GM12878 (cell line): ENCODE data around the gene HDAC8. TPM values are rescaled to one million over a fixed set of nuclear protein-coding genes. Genes with fewer than 3 reads are reported as not detected.

ENCODE experiments used
- ATAC-seq: fragments of 200-7000 bp; cut with Tn5 transposase; 3 replicates; pipeline ENCODE4 v1.9.1; 2020; ENCODE audit warnings: mild to moderate bottlenecking, moderate library complexity
- BruUV-seq: library from RNA; stranded (reverse); fragments of 400-500 nt; replicated peaks from 2 replicates; lab custom pipeline; 2021; lab: Mats Ljungman, UMichigan
- CTCF ChIA-PET: fragments of 300-600 bp; sonication (Branson Sonifier 250); formaldehyde crosslinking; extraction: SDS; loops from one replicate; lab custom pipeline; 2021; ENCODE audit warnings: inconsistent platforms; lab: Yijun Ruan, JAX
- POLR2A ChIA-PET: fragments of 350-600 bp; formaldehyde crosslinking; extraction: SDS; loops from one replicate; lab custom pipeline; 2021; ENCODE audit warnings: inconsistent platforms; lab: Charles Lee
- RAD21 ChIA-PET: fragments of 300-600 bp; sonication (Branson Sonifier 250); formaldehyde crosslinking; loops from one replicate; lab custom pipeline; 2023; ENCODE audit warnings: antibody characterized with exemption; ENCODE audit not compliant: unreplicated experiment; lab: Charles Lee
- SMC1A ChIA-PET: fragments of 300-600 bp; sonication (Branson Sonifier 250); formaldehyde crosslinking; loops from one replicate; lab custom pipeline; 2023; ENCODE audit not compliant: unreplicated experiment, uncharacterized antibody; lab: Charles Lee
- DNase-seq: peaks from one replicate; pipeline ENCODE4 v3.0.0-alpha.2; 2011; ENCODE audit warnings: low read depth, low spot score
- FAIRE-seq: peaks from 3 replicates; lab custom pipeline; 2011; peaks lifted over from hg19 to GRCh38; lab: Jason Lieb, UNC
- H2AFZ ChIP-seq: 2 replicates; pipeline ENCODE4 v1.6.0; 2011; ENCODE audit warnings: low read depth, low read length, control low read depth; ENCODE audit not compliant: control insufficient read depth
- H3K27ac ChIP-seq: 2 replicates; pipeline ENCODE4 v1.5.1; 2011; ENCODE audit warnings: control low read depth; ENCODE audit not compliant: control insufficient read depth, insufficient read depth
- H3K27me3 ChIP-seq, 2 experiments: replicated peaks in 1 of 2; 2 replicates each; pipeline versions ENCODE4 v1.6.0 to v1.6.1; 2011; ENCODE audit warnings: low read length in 1 of 2; ENCODE audit not compliant: control insufficient read depth in 2 of 2, insufficient read depth in 2 of 2
- H3K36me3 ChIP-seq, 2 experiments: 2 replicates each; pipeline ENCODE4 v1.5.1; 2011; ENCODE audit warnings: low read length in 1 of 2; ENCODE audit not compliant: control insufficient read depth in 2 of 2, insufficient read depth in 2 of 2
- H3K4me1 ChIP-seq: 2 replicates; pipeline ENCODE4 v1.6.1; 2011; ENCODE audit warnings: mild to moderate bottlenecking, low read length, moderate library complexity, mixed read lengths; ENCODE audit not compliant: control insufficient read depth, insufficient read depth
- H3K4me2 ChIP-seq: 2 replicates; pipeline ENCODE4 v1.6.0; 2011; ENCODE audit warnings: control low read depth; ENCODE audit not compliant: control insufficient read depth, insufficient read depth
- H3K4me3 ChIP-seq: fragments of 200-600 bp; sonication (generic); 2 replicates; pipeline ENCODE4 v1.5.1; 2016
- H3K79me2 ChIP-seq: 2 replicates; pipeline ENCODE4 v1.6.0; 2011; ENCODE audit warnings: low read length; ENCODE audit not compliant: control insufficient read depth, insufficient read depth
- H3K9ac ChIP-seq: 2 replicates; pipeline ENCODE4 v1.8.0; 2011; ENCODE audit warnings: low read length, control low read depth, mixed read lengths; ENCODE audit not compliant: control insufficient read depth, insufficient read depth
- H3K9me3 ChIP-seq: replicated peaks from 3 replicates; pipeline ENCODE4 v1.5.1; 2011; ENCODE audit warnings: mild to moderate bottlenecking, low read length; ENCODE audit not compliant: control insufficient read depth, insufficient read depth
- H4K20me1 ChIP-seq: 2 replicates; pipeline ENCODE4 v1.6.0; 2011; ENCODE audit not compliant: control insufficient read depth, insufficient read depth
- DPF2 ChIP-seq: fragments of 450-650 bp; IDR thresholded peaks from 2 replicates; pipeline ENCODE4 v1.6.1; 2017; ENCODE audit warnings: mild to moderate bottlenecking
- ESRRA ChIP-seq: IDR thresholded peaks from 2 replicates; pipeline ENCODE4 v1.6.1; 2012; ENCODE audit warnings: mild to moderate bottlenecking, low read length, improper control_type of control experiment
- EZH2 ChIP-seq: IDR thresholded peaks from 2 replicates; pipeline ENCODE4 v1.6.1; 2012; ENCODE audit warnings: low read depth, mild to moderate bottlenecking, control low read depth, inconsistent platforms, low read length, borderline replicate concordance; ENCODE audit not compliant: control insufficient read depth
- FOS ChIP-seq: IDR thresholded peaks from 3 replicates; pipeline ENCODE4 v1.6.1; 2011; ENCODE audit warnings: borderline replicate concordance; ENCODE audit not compliant: insufficient read length; ENCODE audit errors: extremely low read depth
- FOXK2 ChIP-seq: fragments of 450-650 bp; IDR thresholded peaks from 2 replicates; pipeline ENCODE4 v1.6.1; 2017; ENCODE audit warnings: mild to moderate bottlenecking, moderate library complexity
- HDAC6 ChIP-seq: fragments of 200-600 bp; sonication (generic); IDR thresholded peaks from one replicate; pipeline ENCODE4 v1.8.0; 2017; ENCODE audit warnings: antibody characterized with exemption; ENCODE audit not compliant: unreplicated experiment
- HDGF ChIP-seq: fragments of 450-650 bp; IDR thresholded peaks from 2 replicates; pipeline ENCODE4 v1.6.1; 2016; ENCODE audit warnings: antibody characterized with exemption
- MEF2B ChIP-seq: fragments of 450-650 bp; IDR thresholded peaks from 2 replicates; pipeline ENCODE4 v1.6.1; 2018; ENCODE audit warnings: mild to moderate bottlenecking, moderate library complexity; ENCODE audit not compliant: partially characterized antibody, poor library complexity, severe bottlenecking
- PML ChIP-seq: IDR thresholded peaks from 2 replicates; pipeline ENCODE4 v1.6.1; 2012; ENCODE audit warnings: low read length, inconsistent platforms
- SIX5 ChIP-seq: IDR thresholded peaks from 2 replicates; pipeline ENCODE4 v1.6.1; 2011; ENCODE audit warnings: mild to moderate bottlenecking, low read depth, low read length, moderate library complexity; ENCODE audit not compliant: severe bottlenecking
- SMAD1 ChIP-seq: fragments of 450-650 bp; IDR thresholded peaks from 2 replicates; pipeline ENCODE4 v1.6.1; 2018; ENCODE audit warnings: mild to moderate bottlenecking, low read depth; ENCODE audit not compliant: partially characterized antibody
- STAT1 ChIP-seq: fragments of 450-650 bp; conservative IDR thresholded peaks from 2 replicates; pipeline ENCODE4 v1.6.1; 2014; ENCODE audit warnings: antibody characterized with exemption, mild to moderate bottlenecking
- STAT3 ChIP-seq: IDR thresholded peaks from 2 replicates; pipeline ENCODE4 v1.6.1; 2011; ENCODE audit warnings: low read depth, low read length, improper control_type of control experiment
- WRNIP1 ChIP-seq: IDR thresholded peaks from 2 replicates; pipeline ENCODE4 v1.6.1; 2011; ENCODE audit warnings: low read depth, low read length, improper control_type of control experiment, borderline replicate concordance
- ZNF217 ChIP-seq: fragments of 450-650 bp; IDR thresholded peaks from 2 replicates; pipeline ENCODE4 v1.6.1; 2017; ENCODE audit warnings: antibody characterized with exemption, mild to moderate bottlenecking
- WGBS: methylation state at CpG from one replicate; pipeline ENCODE4 v1.1.6; 2016; ENCODE audit warnings: low lambda C conversion rate; ENCODE audit not compliant: insufficient replicate concordance, insufficient coverage; ENCODE audit errors: missing lambda C conversion rate; 5-methylcytosine and 5-hydroxymethylcytosine counted together
- in situ Hi-C: fragments of 300-500 bp; cut with MboI; formaldehyde crosslinking; loops from 9 replicates; pipeline ENCODE4 v1.14.3; 2018; ENCODE audit warnings: mixed read lengths
- intact Hi-C: fragments of 100-400 bp; cut with micrococcal nuclease; formaldehyde crosslinking; loops from one replicate; pipeline ENCODE4 v1.14.2; 2022; ENCODE audit not compliant: unreplicated experiment
- polyA plus RNA-seq, 11 experiments: library from polyadenylated mRNA; depleted of rRNA in 4 of 11; unstranded in 6 of 11; stranded (reverse) in 5 of 11; fragments of >200 nt; fragmentation: Nextera tagmentation in 4 of 11; fragmentation: Illumina TruSeq in 1 of 11; extraction: Ambion mirVana in 4 of 11; extraction: Trizol in 1 of 11; gene quantifications; 1 replicate in 1 of 11; 2 replicates in 10 of 11; pipeline versions ENCODE4 v1.2.1 to v1.2.3, GENCODE V29; 2011 to 2016; ENCODE audit warnings: inconsistent platforms in 2 of 11, missing spikeins in 2 of 11, low read depth in 1 of 11
- total RNA-seq, 4 experiments: library from RNA; depleted of rRNA in 3 of 4; stranded (reverse); fragments of >200 nt in 3 of 4; fragmentation: Illumina TruSeq in 1 of 4; extraction: Trizol in 1 of 4; gene quantifications; 2 replicates each; pipeline versions ENCODE4 v1.2.1 to v1.2.3, GENCODE V29; 2013 to 2021
- TF ChIP-seq, protein P1 (sequence below): IDR thresholded peaks from 2 replicates; pipeline ENCODE4 v1.6.1; 2012; ENCODE audit warnings: low read depth, low read length, improper control_type of control experiment
- TF ChIP-seq, protein P2 (sequence below): IDR thresholded peaks from 2 replicates; pipeline ENCODE4 v1.6.1; 2012; ENCODE audit warnings: low read depth, low read length, improper control_type of control experiment
- TF ChIP-seq, protein P3 (sequence below): fragments of 450-650 bp; formaldehyde crosslinking; IDR thresholded peaks from 2 replicates; pipeline ENCODE4 v1.4.0; 2022; ENCODE audit warnings: mild to moderate bottlenecking, moderate library complexity

Gene HDAC8
- total and polyA plus RNA-seq, 10 of the 15 experiments (the other 5 are each of a cell fraction or from before 2014, with no cell fraction given), result 18.1 to 34.7 (median 29.1) TPM

DNA sequence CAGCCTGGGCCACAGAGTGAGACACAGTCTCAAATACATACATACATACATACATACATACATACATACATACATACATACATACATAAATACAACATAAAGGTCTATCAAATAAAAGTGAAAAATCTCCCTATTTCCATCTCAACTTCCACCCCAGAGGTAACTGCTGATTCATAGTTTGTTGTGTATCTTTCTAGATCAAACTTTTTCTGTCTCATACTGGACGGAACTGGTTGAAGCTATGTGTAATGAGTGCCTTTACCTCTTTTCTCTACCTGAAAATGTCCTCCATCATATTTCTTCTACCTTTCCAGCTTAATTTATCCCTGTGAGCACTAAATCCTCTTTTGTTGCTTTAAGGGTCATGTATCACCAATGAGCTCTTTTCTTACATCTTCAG, 102.5 kb downstream of the HDAC8 start:
- Histone ChIP-seq H3K9me3 (no peaks in the 10 kb centered on the region), H3K27ac (no peak overlapping the region), H3K79me2 (no peaks in the 10 kb centered on the region), H3K4me3 (no peak overlapping the region), H3K4me1 (no peaks in the 10 kb centered on the region), H4K20me1 (no peaks in the 10 kb centered on the region), H3K4me2 (no peak overlapping the region), H3K27me3 (no peaks in the 10 kb centered on the region; a peak in 1 of 4 replicates), H2AFZ (no peak overlapping the region), H3K9ac (no peak overlapping the region), H3K36me3 (no peaks in the 10 kb centered on the region; a peak in 1 of 4 replicates)
- TF ChIP-seq WRNIP1 (no peak), DPF2 (no peak), HDAC6 (no peak), FOS (no peak), HDGF (no peak), STAT1 (no peak), PML (no peak), ZNF217 (no peak), SIX5 (no peak), SMAD1 (no peak), FOXK2 (no peak), MEF2B (no peak), ESRRA (no peak), EZH2 (no peak), STAT3 (no peak)
- TF ChIP-seq, protein P1, sequence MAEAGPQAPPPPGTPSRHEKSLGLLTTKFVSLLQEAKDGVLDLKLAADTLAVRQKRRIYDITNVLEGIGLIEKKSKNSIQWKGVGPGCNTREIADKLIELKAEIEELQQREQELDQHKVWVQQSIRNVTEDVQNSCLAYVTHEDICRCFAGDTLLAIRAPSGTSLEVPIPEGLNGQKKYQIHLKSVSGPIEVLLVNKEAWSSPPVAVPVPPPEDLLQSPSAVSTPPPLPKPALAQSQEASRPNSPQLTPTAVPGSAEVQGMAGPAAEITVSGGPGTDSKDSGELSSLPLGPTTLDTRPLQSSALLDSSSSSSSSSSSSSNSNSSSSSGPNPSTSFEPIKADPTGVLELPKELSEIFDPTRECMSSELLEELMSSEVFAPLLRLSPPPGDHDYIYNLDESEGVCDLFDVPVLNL, result no peak
- TF ChIP-seq, protein P2, sequence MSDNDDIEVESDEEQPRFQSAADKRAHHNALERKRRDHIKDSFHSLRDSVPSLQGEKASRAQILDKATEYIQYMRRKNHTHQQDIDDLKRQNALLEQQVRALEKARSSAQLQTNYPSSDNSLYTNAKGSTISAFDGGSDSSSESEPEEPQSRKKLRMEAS, result no peak
- TF ChIP-seq, protein P3, sequence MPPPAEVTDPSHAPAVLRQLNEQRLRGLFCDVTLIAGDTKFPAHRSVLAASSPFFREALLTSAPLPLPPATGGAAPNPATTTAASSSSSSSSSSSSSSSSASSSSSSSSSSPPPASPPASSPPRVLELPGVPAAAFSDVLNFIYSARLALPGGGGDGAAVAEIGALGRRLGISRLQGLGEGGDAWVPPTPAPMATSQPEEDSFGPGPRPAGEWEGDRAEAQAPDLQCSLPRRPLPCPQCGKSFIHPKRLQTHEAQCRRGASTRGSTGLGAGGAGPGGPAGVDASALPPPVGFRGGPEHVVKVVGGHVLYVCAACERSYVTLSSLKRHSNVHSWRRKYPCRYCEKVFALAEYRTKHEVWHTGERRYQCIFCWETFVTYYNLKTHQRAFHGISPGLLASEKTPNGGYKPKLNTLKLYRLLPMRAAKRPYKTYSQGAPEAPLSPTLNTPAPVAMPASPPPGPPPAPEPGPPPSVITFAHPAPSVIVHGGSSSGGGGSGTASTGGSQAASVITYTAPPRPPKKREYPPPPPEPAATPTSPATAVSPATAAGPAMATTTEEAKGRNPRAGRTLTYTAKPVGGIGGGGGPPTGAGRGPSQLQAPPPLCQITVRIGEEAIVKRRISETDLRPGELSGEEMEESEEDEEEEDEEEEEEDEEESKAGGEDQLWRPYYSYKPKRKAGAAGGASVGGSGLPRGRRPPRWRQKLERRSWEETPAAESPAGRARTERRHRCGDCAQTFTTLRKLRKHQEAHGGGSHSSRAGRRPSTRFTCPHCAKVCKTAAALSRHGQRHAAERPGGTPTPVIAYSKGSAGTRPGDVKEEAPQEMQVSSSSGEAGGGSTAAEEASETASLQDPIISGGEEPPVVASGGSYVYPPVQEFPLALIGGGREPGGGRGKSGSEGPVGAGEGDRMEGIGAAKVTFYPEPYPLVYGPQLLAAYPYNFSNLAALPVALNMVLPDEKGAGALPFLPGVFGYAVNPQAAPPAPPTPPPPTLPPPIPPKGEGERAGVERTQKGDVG, result no peak
- ChIA-PET POLR2A (no interaction called here), SMC1A (interaction anchor here (0.5 to 1.2 kb wide), 2 partner anchors 37 to 102 kb away, joined by 3 to 5 read pairs; no protein-coding TSS in a partner anchor), CTCF (interaction anchor here (0.6 to 1.0 kb wide), 3 partner anchors 30 to 225 kb away, joined by 3 read pairs; no protein-coding TSS in a partner anchor), RAD21 (interaction anchor here (1.6 kb wide), 1 partner anchor 67 kb away, joined by 5 read pairs; no protein-coding TSS in a partner anchor)
- DNase-seq (no peak), ATAC-seq (no peak), FAIRE-seq (no peak)
- intact Hi-C loops, result no loop called here
- in situ Hi-C loops, result no loop called here
- WGBS, result 79% methylated on average over 1 of the region's 1 CpG
- BruUV-seq, result no TSS peak
